Stomach (tissue), 9 donors: ENCODE data around the gene ETFA. TPM values are rescaled to one million over a fixed set of nuclear protein-coding genes. Genes with fewer than 3 reads are reported as not detected.

Source experiments
- DNase-seq, 2 donors: peaks; one replicate each; pipeline versions ENCODE4 v3.0.0 to v3.0.0-alpha.2; 2013 to 2019
- H3K27ac ChIP-seq, 5 donors: fragments of 200-600 bp in 4 of 5; sonication (generic) in 4 of 5; one replicate each; pipeline ENCODE4 v1.5.1; 2013 to 2019; ENCODE audit warnings: mild to moderate bottlenecking in 1 of 5, moderate library complexity in 1 of 5
- H3K27me3 ChIP-seq, 3 donors: fragments of 200-600 bp; sonication (generic); one replicate each; pipeline ENCODE4 v1.5.1; 2017 to 2019; ENCODE audit warnings: mixed run types in 1 of 3
- H3K36me3 ChIP-seq, 4 donors: fragments of 200-600 bp; sonication (generic); 1 replicate in 3 of 4; 2 replicates in 1 of 4; pipeline ENCODE4 v1.5.1; 2016 to 2019
- H3K4me1 ChIP-seq, 4 donors: fragments of 200-600 bp; sonication (generic); one replicate each; pipeline ENCODE4 v1.5.1; 2016 to 2019
- H3K4me3 ChIP-seq, 4 donors: fragments of 200-600 bp; sonication (generic) in 3 of 4; one replicate each; pipeline ENCODE4 v1.5.1; 2016 to 2019; ENCODE audit warnings: mild to moderate bottlenecking in 1 of 4
- H3K9me3 ChIP-seq, 4 donors: fragments of 200-600 bp; sonication (generic); one replicate each; pipeline ENCODE4 v1.5.1; 2016 to 2019
- CTCF ChIP-seq, 7 experiments: fragments of 450-650 bp in 4 of 7; fragments of 200-600 bp in 3 of 7; sonication (generic) in 3 of 7; IDR thresholded peaks; one replicate each; pipeline ENCODE4 v1.5.1; 2016 to 2019; ENCODE audit warnings: antibody characterized with exemption in 7 of 7, control low read depth in 2 of 7, mild to moderate bottlenecking in 1 of 7
- EP300 ChIP-seq: sonication (generic); formaldehyde crosslinking; IDR thresholded peaks from one replicate; pipeline ENCODE4 v1.6.1; 2017; ENCODE audit warnings: antibody characterized with exemption
- POLR2A ChIP-seq, 4 donors: fragments of 450-650 bp; IDR thresholded peaks; one replicate each; pipeline ENCODE4 v1.6.1; 2016; ENCODE audit warnings: antibody characterized with exemption in 4 of 4, control low read depth in 2 of 4, mild to moderate bottlenecking in 1 of 4, moderate library complexity in 1 of 4
- POLR2AphosphoS5 ChIP-seq, 3 donors: sonication (generic); formaldehyde crosslinking; IDR thresholded peaks; one replicate each; pipeline ENCODE4 v1.6.1; 2016; ENCODE audit warnings: antibody characterized with exemption in 3 of 3
- WGBS, 5 donors: extraction: QIAGEN DNeasy Blood & Tissue Kit in 3 of 5; methylation state at CpG; one replicate each; pipeline versions ENCODE4 v1.1.5 to v1.1.7; 2013 to 2018; 5-methylcytosine and 5-hydroxymethylcytosine counted together
- intact Hi-C: fragments of 100-400 bp; cut with DNase I; formaldehyde crosslinking; loops from one replicate; pipeline ENCODE4 v1.15.1; 2023; ENCODE audit warnings: low total_unique reads
- polyA plus RNA-seq, 3 donors: library from polyadenylated mRNA; stranded (reverse); fragments of 200-250 nt; gene quantifications; one replicate each; pipeline ENCODE4 v1.2.3, GENCODE V29; 2013
- total RNA-seq, 5 donors: library from RNA; depleted of rRNA; stranded (reverse); fragments of >200 nt; gene quantifications; one replicate each; pipeline versions ENCODE4 v1.1.0 to v1.2.3, GENCODE V29; 2014 to 2016
- donor health status: healthy with polysubstance abuse.
- donor health status: Bipolar disorder and iron deficiency.
- donor health status: healthy.

ETFA gene
- total and polyA plus RNA-seq, 8 donors, result 68.2 to 304 (median 109) TPM

DNA sequence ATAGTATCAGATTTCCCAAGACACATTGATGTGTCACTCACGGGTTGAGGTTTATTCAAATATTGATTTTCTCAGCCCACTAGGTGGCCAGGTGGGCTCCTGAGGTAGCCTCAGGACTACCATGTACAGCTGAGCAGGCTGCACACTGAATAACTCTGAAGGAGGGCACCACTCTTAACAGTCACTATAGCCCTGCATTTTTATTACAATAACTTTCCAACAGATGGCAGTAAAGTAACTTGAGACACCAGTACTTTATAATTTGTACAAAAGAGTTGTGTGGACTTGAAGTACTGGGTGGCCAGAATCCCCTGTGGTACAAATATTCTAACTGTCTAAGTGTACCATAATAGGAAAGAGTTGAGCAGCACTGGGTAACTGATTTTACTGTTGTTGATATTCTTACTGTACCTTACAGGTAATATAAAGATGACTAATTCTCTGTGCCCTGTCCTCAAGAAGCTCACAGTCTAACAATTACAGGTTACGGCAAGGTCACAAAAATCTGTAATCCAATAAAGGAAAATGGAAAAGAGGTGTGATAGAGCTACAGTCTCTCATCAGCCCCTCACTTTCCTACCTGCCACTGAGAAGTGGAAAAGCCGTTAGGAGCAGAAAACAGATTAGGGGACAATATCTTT lies 76.0 kb downstream of the ETFA start:
- no peaks in the 10 kb centered on the region for H3K27me3 ChIP-seq
- TF ChIP-seq POLR2AphosphoS5 (IDR thresholded peaks at IDR 0.05) (no peak), EP300 (no peak), CTCF (IDR thresholded peaks at IDR 0.05) (peak in 4 of 7 experiments; percentile 12 to 36 (median 18)), POLR2A (IDR thresholded peaks at IDR 0.05) (no peak)
- peaks cover 7 to 15% (median 10%) of the 10 kb centered on the region in 4 donors for H3K36me3 ChIP-seq
- no peak overlapping the region for H3K4me3 ChIP-seq
- 71 to 89% (median 74%) methylated on average over 3 of the region's 3 CpGs for WGBS, 5 donors
- H3K27ac ChIP-seq, result no peak overlapping the region
- DNase-seq, result peak in 1 of 2 donors; percentile 60
- no peaks in the 10 kb centered on the region for H3K9me3 ChIP-seq
- intact Hi-C loops, result no loop called here
- H3K4me1 ChIP-seq, result peaks cover 0 to 24% (median 0%) of the 10 kb centered on the region in 4 donors

DNA sequence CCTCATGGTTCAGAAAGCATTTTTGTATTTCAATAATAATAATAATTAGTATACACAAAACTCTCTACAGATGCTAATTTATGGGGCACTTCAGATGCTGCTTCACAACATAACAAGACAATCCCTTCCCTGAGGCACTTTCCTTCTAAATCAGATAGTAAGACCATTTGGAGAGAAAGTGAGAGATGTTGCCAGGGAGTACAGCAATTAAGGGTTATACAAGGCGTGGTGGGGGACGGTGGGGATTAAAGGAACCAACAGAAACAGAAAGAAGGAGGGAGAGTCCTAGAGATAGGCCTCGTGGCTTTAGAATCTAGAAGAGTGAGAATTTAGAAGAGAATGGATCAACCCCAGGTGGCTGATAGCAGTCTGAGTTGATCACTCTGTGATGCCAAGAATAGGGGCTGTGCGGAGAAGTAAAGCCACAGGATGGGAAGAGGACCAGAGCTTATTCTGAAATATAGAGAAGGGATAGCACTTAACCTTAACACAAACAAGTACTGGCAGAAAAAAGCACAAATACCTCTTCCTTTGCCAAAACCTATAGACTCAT lies 76.9 kb downstream of the ETFA start:
- 60 to 73% (median 67%) methylated on average over 4 of the region's 4 CpGs for WGBS, 5 donors
- no peak overlapping the region for H3K27ac ChIP-seq

DNA sequence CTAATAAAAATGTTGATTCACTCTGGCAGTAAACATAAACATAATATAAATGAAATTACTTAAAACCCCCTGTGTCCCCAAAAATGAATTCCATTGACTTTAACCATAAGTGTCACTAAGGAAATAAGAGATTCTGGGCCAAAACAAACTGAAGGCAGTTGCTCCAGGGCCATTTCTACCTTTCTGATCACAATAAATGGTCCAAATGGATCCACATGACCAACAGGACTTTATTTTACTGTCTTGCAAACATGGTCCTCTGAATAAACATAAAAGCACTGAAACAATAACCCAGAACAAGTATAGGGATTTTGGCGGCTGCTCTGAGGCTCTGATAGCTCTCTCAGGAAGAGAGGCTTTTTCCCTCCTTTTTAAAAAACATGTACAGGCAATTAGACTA lies 77.3 kb downstream of the ETFA start:
- no peaks in the 10 kb centered on the region for H3K27me3 ChIP-seq
- H3K4me1 ChIP-seq, result peaks cover 0 to 23% (median 0%) of the 10 kb centered on the region in 4 donors
- no peak for DNase-seq
- no peak overlapping the region for H3K4me3 ChIP-seq
- TF ChIP-seq EP300 (no peak), POLR2AphosphoS5 (IDR thresholded peaks at IDR 0.05) (no peak), POLR2A (IDR thresholded peaks at IDR 0.05) (no peak), CTCF (IDR thresholded peaks at IDR 0.05) (no peak)
- 89 to 100% (median 97%) methylated on average over 1 of the region's 1 CpG for whole genome bisulfite sequencing, 5 donors
- H3K36me3 ChIP-seq, result peaks cover 7 to 22% (median 21%) of the 10 kb centered on the region in 4 donors
- intact Hi-C loops, result no loop called here
- no peaks in the 10 kb centered on the region for H3K9me3 ChIP-seq
- no peak overlapping the region for H3K27ac ChIP-seq

More for the DNA sequence above, 76.9 kb downstream of the ETFA start:
- H3K9me3 ChIP-seq, result no peaks in the 10 kb centered on the region
- peaks cover 0 to 24% (median 0%) of the 10 kb centered on the region in 4 donors for H3K4me1 ChIP-seq
- TF ChIP-seq CTCF (IDR thresholded peaks at IDR 0.05), result no peak
- no peak for TF ChIP-seq EP300
- peaks cover 7 to 17% (median 16%) of the 10 kb centered on the region in 4 donors for H3K36me3 ChIP-seq
- no peaks in the 10 kb centered on the region for H3K27me3 ChIP-seq
- no peak for DNase-seq
- intact Hi-C loops, result no loop called here
- H3K4me3 ChIP-seq, result no peak overlapping the region

DNA sequence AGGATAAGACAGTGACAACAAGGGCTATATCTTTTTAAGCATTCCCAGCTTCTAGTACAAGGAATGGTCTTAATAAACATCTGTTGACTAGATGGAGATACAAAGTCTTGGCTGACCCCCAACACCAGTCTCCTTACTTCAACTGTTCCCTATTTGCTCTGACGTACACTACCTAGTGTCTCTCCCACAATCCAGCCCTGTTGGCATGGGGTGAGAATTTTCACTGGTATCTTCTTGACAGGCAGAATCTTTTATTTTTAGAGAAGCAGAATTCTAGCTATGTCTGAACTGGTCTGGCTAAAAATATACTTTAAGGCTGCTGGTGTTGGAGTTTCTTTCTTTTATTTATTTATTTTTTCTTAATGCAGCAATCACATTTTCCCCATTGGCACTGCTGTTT lies 82.0 kb downstream of the ETFA start:
- intact Hi-C loops, result no loop called here
- DNase-seq, result no peak
- whole genome bisulfite sequencing, 5 donors, result 0 to 97% (median 90%) methylated on average over 1 of the region's 1 CpG
- H3K27ac ChIP-seq, result no peak overlapping the region
- H3K4me1 ChIP-seq, result peaks cover 0 to 8% (median 2%) of the 10 kb centered on the region in 4 donors
- no peaks in the 10 kb centered on the region for H3K27me3 ChIP-seq
- TF ChIP-seq EP300 (no peak), POLR2AphosphoS5 (IDR thresholded peaks at IDR 0.05) (no peak), POLR2A (IDR thresholded peaks at IDR 0.05) (no peak)
- no peaks in the 10 kb centered on the region for H3K9me3 ChIP-seq
- no peak overlapping the region for H3K4me3 ChIP-seq
- peaks cover 15 to 58% (median 54%) of the 10 kb centered on the region in 4 donors for H3K36me3 ChIP-seq

DNA sequence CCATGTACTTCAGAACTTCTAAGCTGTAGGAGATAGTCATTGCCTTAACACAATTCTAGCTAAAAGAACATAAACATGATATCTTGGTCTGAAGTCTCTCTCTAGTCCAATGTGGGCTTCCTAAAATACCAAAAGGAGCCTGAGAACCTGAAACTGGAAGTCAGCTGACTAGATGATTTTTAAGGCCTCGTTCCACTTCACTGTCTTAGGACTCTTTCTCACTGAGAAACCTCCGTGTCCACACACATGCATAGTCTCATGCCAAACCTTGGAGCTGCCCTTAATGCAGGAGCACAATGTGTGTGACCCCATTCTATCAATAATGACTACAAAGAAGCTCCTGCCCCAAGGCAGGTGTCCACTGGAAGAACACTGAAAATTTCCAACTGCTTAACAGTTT lies 87.7 kb downstream of the ETFA start:
- Histone ChIP-seq H3K4me1 (peaks cover 0 to 12% (median 2%) of the 10 kb centered on the region in 4 donors), H3K36me3 (peaks cover 10 to 58% (median 55%) of the 10 kb centered on the region in 4 donors), H3K4me3 (no peak overlapping the region), H3K27ac (no peak overlapping the region), H3K9me3 (no peaks in the 10 kb centered on the region), H3K27me3 (no peaks in the 10 kb centered on the region)
- DNase-seq, result no peak
- intact Hi-C loops, result no loop called here
- WGBS, 5 donors, result 85 to 98% (median 93%) methylated on average over 2 of the region's 2 CpGs
- TF ChIP-seq CTCF (IDR thresholded peaks at IDR 0.05) (no peak), POLR2A (IDR thresholded peaks at IDR 0.05) (no peak), EP300 (no peak), POLR2AphosphoS5 (IDR thresholded peaks at IDR 0.05) (no peak)
